ENCODE measurements around the gene KLHDC3. TPM values are rescaled to one million over a fixed set of nuclear protein-coding genes. Genes with fewer than 3 reads are reported as not detected.

Gene KLHDC3
- total RNA-seq, 1 experiment from 2014 or later = 53.7 TPM

DNA sequence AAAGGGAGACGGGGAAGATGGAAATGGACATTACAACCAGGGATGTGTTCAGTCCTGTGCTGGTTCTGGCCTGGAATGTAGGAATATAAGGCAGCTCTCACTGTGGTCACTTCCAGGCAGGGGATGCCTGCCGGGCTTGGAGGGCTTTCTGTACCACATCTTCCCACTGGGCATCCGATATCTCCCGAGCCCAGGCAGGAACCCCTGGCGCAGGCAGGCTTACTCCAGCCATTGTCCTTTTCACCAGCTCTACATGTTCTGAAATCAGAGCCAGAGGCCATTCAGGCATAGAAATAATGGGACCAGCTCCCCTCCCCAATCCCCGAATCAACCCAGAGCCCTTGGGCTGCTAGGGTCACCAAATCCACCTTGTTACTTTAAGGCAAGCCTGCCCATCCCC is 1.7 kb upstream of the KLHDC3 start:
- H3K27ac ChIP-seq (ENCODE audit: low read length) = 0 out of 2 replicates have a peak overlapping the region, but pooled peaks have one; percentile 39
- H3K9me2 ChIP-seq (replicated peaks; ENCODE audit: insufficient read depth, low read length) = no peaks in the 10 kb centered on the region
- H3K36me3 ChIP-seq (ENCODE audit: insufficient read depth, low read length) = 0 out of 2 replicates have a peak, but pooled peaks cover 20% of the 10 kb centered on the region
- H3K27me3 ChIP-seq (ENCODE audit: low read length) = no peaks in the 10 kb centered on the region
- H3K9ac ChIP-seq (ENCODE audit: low read length) = peak overlapping the region; percentile 93
- H3K4me3 ChIP-seq (ENCODE audit: low read length) = peak overlapping the region; percentile 96
- H3K79me2 ChIP-seq (ENCODE audit: low read length) = peaks cover 56% of the 10 kb centered on the region
- H3K4me2 ChIP-seq (ENCODE audit: low read depth, low read length, poor library complexity, severe bottlenecking) = peak overlapping the region; percentile 96
- no peak overlapping the region for H2AFZ ChIP-seq (ENCODE audit: low read length)
- H3K4me1 ChIP-seq (ENCODE audit: low read length) = peaks cover 28% of the 10 kb centered on the region
- H3K9me3 ChIP-seq (ENCODE audit: low read length) = no peaks in the 10 kb centered on the region
- H4K20me1 ChIP-seq (ENCODE audit: insufficient read depth, low read depth, low read length) = no peaks in the 10 kb centered on the region
- DNase-seq = peak; percentile 34

GRCh38 chr6:43013097-43013842 is 779 bp upstream of the KLHDC3 start:
- Histone ChIP-seq H3K36me3 (ENCODE audit: insufficient read depth, low read length) (0 out of 2 replicates have a peak, but pooled peaks cover 18% of the 10 kb centered on the region), H3K79me2 (ENCODE audit: low read length) (peaks cover 56% of the 10 kb centered on the region), H2AFZ (ENCODE audit: low read length) (no peak overlapping the region), H3K4me3 (ENCODE audit: low read length) (peak overlapping the region; percentile 96), H3K4me2 (ENCODE audit: low read depth, low read length, poor library complexity, severe bottlenecking) (peak overlapping the region; percentile 96), H3K9ac (ENCODE audit: low read length) (peak overlapping the region; percentile 93), H3K9me2 (replicated peaks; ENCODE audit: insufficient read depth, low read length) (no peaks in the 10 kb centered on the region), H3K27me3 (ENCODE audit: low read length) (no peaks in the 10 kb centered on the region), H4K20me1 (ENCODE audit: insufficient read depth, low read depth, low read length) (no peaks in the 10 kb centered on the region), H3K9me3 (ENCODE audit: low read length) (no peaks in the 10 kb centered on the region), H3K4me1 (ENCODE audit: low read length) (peaks cover 27% of the 10 kb centered on the region), H3K27ac (ENCODE audit: low read length) (peak overlapping the region; percentile 39; the same call in 1 of the 2 replicates)
- DNase-seq = no peak

DNA sequence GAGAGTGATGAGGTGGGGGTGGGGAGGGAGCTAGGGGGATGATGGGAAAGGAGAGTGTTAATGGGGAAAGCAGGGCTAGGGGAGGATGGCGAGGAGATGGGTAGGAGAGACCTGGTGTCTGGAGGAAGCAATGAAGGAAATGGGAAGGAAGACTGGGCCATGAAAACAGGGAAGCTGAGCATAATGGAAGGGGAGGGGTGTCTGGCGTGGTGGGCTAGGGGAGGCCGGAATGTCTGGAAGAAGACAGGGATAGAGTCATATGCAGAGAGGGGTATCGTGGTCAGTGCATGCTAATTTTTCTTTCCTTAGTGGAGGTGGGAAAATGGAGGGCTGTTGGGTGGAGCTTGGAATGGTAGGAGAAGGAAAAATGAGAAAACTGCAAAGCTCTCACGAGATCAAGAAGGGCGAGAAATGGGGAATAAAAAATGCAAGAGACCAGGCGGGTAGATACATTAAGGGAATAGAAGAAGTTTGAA is 423 bp downstream of the KLHDC3 start:
- peak overlapping the region; percentile 20; the same call in 1 of the 2 replicates for H3K27ac ChIP-seq (ENCODE audit: low read length)
- peak overlapping the region; percentile 87 for H3K9ac ChIP-seq (ENCODE audit: low read length)
- peaks cover 26% of the 10 kb centered on the region for H3K4me1 ChIP-seq (ENCODE audit: low read length)
- H3K27me3 ChIP-seq (ENCODE audit: low read length) = no peaks in the 10 kb centered on the region
- peak overlapping the region; percentile 96 for H3K4me3 ChIP-seq (ENCODE audit: low read length)
- H4K20me1 ChIP-seq (ENCODE audit: insufficient read depth, low read depth, low read length) = no peaks in the 10 kb centered on the region
- DNase-seq = peak; percentile 54
- peak overlapping the region; percentile 92 for H3K4me2 ChIP-seq (ENCODE audit: low read depth, low read length, poor library complexity, severe bottlenecking)
- H3K9me2 ChIP-seq (replicated peaks; ENCODE audit: insufficient read depth, low read length) = no peaks in the 10 kb centered on the region
- H3K79me2 ChIP-seq (ENCODE audit: low read length) = peaks cover 54% of the 10 kb centered on the region
- 0 out of 2 replicates have a peak, but pooled peaks cover 13% of the 10 kb centered on the region for H3K36me3 ChIP-seq (ENCODE audit: insufficient read depth, low read length)
- H3K9me3 ChIP-seq (ENCODE audit: low read length) = no peaks in the 10 kb centered on the region
- H2AFZ ChIP-seq (ENCODE audit: low read length) = no peak overlapping the region

- Histone ChIP-seq H3K9me2 (replicated peaks; ENCODE audit: insufficient read depth, low read length) (no peaks in the 10 kb centered on the region), H3K27me3 (ENCODE audit: low read length) (no peaks in the 10 kb centered on the region), H3K4me1 (ENCODE audit: low read length) (peaks cover 34% of the 10 kb centered on the region), H3K4me3 (ENCODE audit: low read length) (no peak overlapping the region), H2AFZ (ENCODE audit: low read length) (no peak overlapping the region), H3K9ac (ENCODE audit: low read length) (no peak overlapping the region), H4K20me1 (ENCODE audit: insufficient read depth, low read depth, low read length) (no peaks in the 10 kb centered on the region), H3K79me2 (ENCODE audit: low read length) (peaks cover 50% of the 10 kb centered on the region), H3K27ac (ENCODE audit: low read length) (no peak overlapping the region), H3K4me2 (ENCODE audit: low read depth, low read length, poor library complexity, severe bottlenecking) (no peak overlapping the region), H3K9me3 (ENCODE audit: low read length) (no peaks in the 10 kb centered on the region), H3K36me3 (ENCODE audit: insufficient read depth, low read length) (0 out of 2 replicates have a peak, but pooled peaks cover 11% of the 10 kb centered on the region)
- DNase-seq = peak; percentile 40
Observed at GRCh38 chr6:43016176-43016942, 2.3 kb downstream of the KLHDC3 start.

GRCh38 chr6:43016943-43017334 is 2.9 kb downstream of the KLHDC3 start:
- H2AFZ ChIP-seq (ENCODE audit: low read length) = no peak overlapping the region
- H3K27ac ChIP-seq (ENCODE audit: low read length) = no peak overlapping the region
- H3K9ac ChIP-seq (ENCODE audit: low read length) = no peak overlapping the region
- 0 out of 2 replicates have a peak, but pooled peaks cover 2% of the 10 kb centered on the region for H4K20me1 ChIP-seq (ENCODE audit: insufficient read depth, low read depth, low read length)
- H3K4me3 ChIP-seq (ENCODE audit: low read length) = no peak overlapping the region
- H3K9me2 ChIP-seq (replicated peaks; ENCODE audit: insufficient read depth, low read length) = no peaks in the 10 kb centered on the region
- peaks cover 28% of the 10 kb centered on the region for H3K4me1 ChIP-seq (ENCODE audit: low read length)
- no peaks in the 10 kb centered on the region for H3K27me3 ChIP-seq (ENCODE audit: low read length)
- 0 out of 2 replicates have a peak, but pooled peaks cover 5% of the 10 kb centered on the region for H3K36me3 ChIP-seq (ENCODE audit: insufficient read depth, low read length)
- peaks cover 49% of the 10 kb centered on the region for H3K79me2 ChIP-seq (ENCODE audit: low read length)
- no peak overlapping the region for H3K4me2 ChIP-seq (ENCODE audit: low read depth, low read length, poor library complexity, severe bottlenecking)
- no peaks in the 10 kb centered on the region for H3K9me3 ChIP-seq (ENCODE audit: low read length)
- DNase-seq = peak; percentile 34

DNA sequence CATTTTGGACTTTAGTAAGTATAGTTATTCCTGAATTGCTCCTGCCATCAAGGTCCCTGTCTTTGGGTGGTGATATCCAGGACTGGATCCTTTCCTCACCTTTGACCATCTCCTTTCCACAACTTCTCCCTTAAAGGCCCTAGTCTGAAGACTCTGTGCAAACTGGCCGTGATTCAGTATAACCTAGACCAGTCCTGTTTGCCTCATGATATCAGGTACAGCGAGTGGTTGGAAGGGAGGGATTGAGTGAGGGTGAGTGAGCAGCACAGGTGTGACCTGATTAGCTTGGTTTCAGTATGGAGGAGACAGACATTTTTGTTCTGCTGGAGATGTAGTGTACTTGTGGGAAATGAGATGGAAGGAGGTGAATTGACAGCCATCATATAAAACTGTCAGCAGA is 5.1 kb downstream of the KLHDC3 start:
- Histone ChIP-seq H3K36me3 (ENCODE audit: insufficient read depth, low read length) (peaks cover 3% of the 10 kb centered on the region; the same call in 1 of the 2 replicates), H3K4me1 (ENCODE audit: low read length) (peaks cover 28% of the 10 kb centered on the region), H3K4me3 (ENCODE audit: low read length) (no peak overlapping the region)

DNA sequence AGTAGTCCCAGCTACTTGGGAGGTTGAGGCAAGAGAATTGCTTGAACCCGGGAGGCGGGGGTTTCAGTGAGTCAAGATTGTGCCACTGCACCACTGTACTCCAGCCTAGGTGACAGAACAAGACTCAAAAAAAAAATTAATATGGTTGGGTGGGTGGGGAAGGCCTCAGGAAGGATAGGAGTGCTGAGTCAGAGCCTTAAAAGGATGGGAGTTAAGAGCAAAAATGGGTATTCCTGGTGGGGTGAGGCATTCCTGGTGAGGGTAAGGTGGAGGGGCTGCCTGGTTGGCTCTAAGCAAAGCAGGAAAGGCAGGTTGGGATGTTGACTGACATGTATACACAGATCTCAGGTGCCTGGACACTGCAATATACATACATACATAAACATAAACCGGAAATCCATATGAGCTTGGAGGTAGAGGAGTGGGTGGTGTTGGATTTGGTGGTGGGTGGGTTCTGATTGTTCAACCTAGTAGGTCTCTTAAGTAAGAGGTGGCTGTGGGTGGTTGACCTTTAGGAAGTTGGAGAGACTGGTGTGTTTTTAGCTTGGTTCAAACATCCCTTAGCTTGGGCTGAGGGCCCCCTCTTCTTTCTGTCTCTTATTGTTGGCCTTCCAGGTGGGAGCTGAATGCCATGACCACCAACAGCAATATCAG is 6.1 kb downstream of the KLHDC3 start:
- Histone ChIP-seq H3K9me2 (replicated peaks; ENCODE audit: insufficient read depth, low read length) (no peaks in the 10 kb centered on the region), H3K79me2 (ENCODE audit: low read length) (peaks cover 52% of the 10 kb centered on the region), H3K4me2 (ENCODE audit: low read depth, low read length, poor library complexity, severe bottlenecking) (no peak overlapping the region), H2AFZ (ENCODE audit: low read length) (no peak overlapping the region), H3K27me3 (ENCODE audit: low read length) (no peaks in the 10 kb centered on the region), H3K27ac (ENCODE audit: low read length) (no peak overlapping the region), H3K4me1 (ENCODE audit: low read length) (peaks cover 23% of the 10 kb centered on the region), H4K20me1 (ENCODE audit: insufficient read depth, low read depth, low read length) (peaks cover 6% of the 10 kb centered on the region; the same call in 1 of the 2 replicates), H3K36me3 (ENCODE audit: insufficient read depth, low read length) (peaks cover 13% of the 10 kb centered on the region; the same call in 1 of the 2 replicates), H3K9ac (ENCODE audit: low read length) (no peak overlapping the region), H3K9me3 (ENCODE audit: low read length) (no peaks in the 10 kb centered on the region), H3K4me3 (ENCODE audit: low read length) (no peak overlapping the region)
- DNase-seq = peak; percentile 38

More for the DNA sequence above, 5.1 kb downstream of the KLHDC3 start:
- H3K27ac ChIP-seq (ENCODE audit: low read length) = no peak overlapping the region
- H2AFZ ChIP-seq (ENCODE audit: low read length) = no peak overlapping the region
- H4K20me1 ChIP-seq (ENCODE audit: insufficient read depth, low read depth, low read length) = peaks cover 6% of the 10 kb centered on the region; the same call in 1 of the 2 replicates
- H3K9me3 ChIP-seq (ENCODE audit: low read length) = no peaks in the 10 kb centered on the region
- peaks cover 54% of the 10 kb centered on the region for H3K79me2 ChIP-seq (ENCODE audit: low read length)
- H3K9ac ChIP-seq (ENCODE audit: low read length) = no peak overlapping the region
- peak; percentile 37 for DNase-seq
- no peaks in the 10 kb centered on the region for H3K9me2 ChIP-seq (replicated peaks; ENCODE audit: insufficient read depth, low read length)
- no peaks in the 10 kb centered on the region for H3K27me3 ChIP-seq (ENCODE audit: low read length)
- H3K4me2 ChIP-seq (ENCODE audit: low read depth, low read length, poor library complexity, severe bottlenecking) = no peak overlapping the region
